HG03103 (cell line): ENCODE measurements around the gene RIC8A.
"Not testable (repeated sequence)": the region's sequence is repeated elsewhere in the genome, so short reads cannot be mapped to it uniquely, and the experiment has no call there.

Source experiments
- ATAC-seq: cut with Tn5 transposase; IDR thresholded peaks from one replicate; pipeline ENCODE4 v1.9.1; 2021; ENCODE audit warnings: low read depth; ENCODE audit not compliant: unreplicated experiment

The RIC8A gene

GRCh38 chr11:207208-207862, at the start of gene RIC8A, which contains the start of gene BET1L:
RIC8A (plus strand) TSS chr11:207708; CDS start chr11:208855, 1,147 bp downstream.
BET1L (minus strand) TSS chr11:207399; CDS start chr11:207321, 78 bp downstream.
- peak; percentile 75 for ATAC-seq

GRCh38 chr11:180242-180641, 27.3 kb upstream of the RIC8A start:
- ATAC-seq, result not testable (repeated sequence)

- ATAC-seq, result peak; percentile 38
These were observed 18.2 kb upstream of the RIC8A start for GRCh38 chr11:189200-189783.

GRCh38 chr11:189843-190311, 17.6 kb upstream of the RIC8A start:
- peak; percentile 68 for ATAC-seq

- not testable (repeated sequence) for ATAC-seq
These were observed 17.0 kb upstream of the RIC8A start for GRCh38 chr11:190546-190945.

- ATAC-seq, result not testable (repeated sequence)
These were observed 15.7 kb upstream of the RIC8A start for GRCh38 chr11:191490-192478.

- ATAC-seq, result not testable (repeated sequence)
These were observed 14.8 kb upstream of the RIC8A start, which contains the start of gene SCGB1C1 for GRCh38 chr11:192674-193128. SCGB1C1 (plus strand) TSS chr11:193078; CDS start chr11:193100, 22 bp downstream.

- not testable (repeated sequence) for ATAC-seq
These were observed 14.0 kb upstream of the RIC8A start for GRCh38 chr11:193481-193880.

GRCh38 chr11:196786-197731, 10.4 kb upstream of the RIC8A start:
- no peak for ATAC-seq

- no peak for ATAC-seq
These were observed 9.7 kb upstream of the RIC8A start for GRCh38 chr11:197741-198235.

GRCh38 chr11:198236-198806, 9.2 kb upstream of the RIC8A start:
- ATAC-seq, result no peak

- ATAC-seq, result no peak
These were observed 8.4 kb upstream of the RIC8A start for GRCh38 chr11:199004-199581.

GRCh38 chr11:199782-200181, 7.7 kb upstream of the RIC8A start:
- no peak for ATAC-seq

- no peak for ATAC-seq
These were observed 7.1 kb upstream of the RIC8A start for GRCh38 chr11:200224-201003.

- ATAC-seq, result no peak
These were observed 5.5 kb upstream of the RIC8A start for GRCh38 chr11:201966-202365.

- ATAC-seq, result no peak
These were observed 5.0 kb upstream of the RIC8A start for GRCh38 chr11:202490-202889.

GRCh38 chr11:203056-203944, 4.2 kb upstream of the RIC8A start:
- no peak for ATAC-seq
